HG02870 (cell line): ENCODE data around the gene FCRL2.
A peak's percentile ranks its signal among the peaks of the same experiment; 100 is the strongest.

Source experiments
- ATAC-seq: cut with Tn5 transposase; IDR thresholded peaks from one replicate; pipeline ENCODE4 v1.9.1; 2021; ENCODE audit warnings: mild to moderate bottlenecking, moderate library complexity; ENCODE audit not compliant: unreplicated experiment

The FCRL2 gene, protein sequence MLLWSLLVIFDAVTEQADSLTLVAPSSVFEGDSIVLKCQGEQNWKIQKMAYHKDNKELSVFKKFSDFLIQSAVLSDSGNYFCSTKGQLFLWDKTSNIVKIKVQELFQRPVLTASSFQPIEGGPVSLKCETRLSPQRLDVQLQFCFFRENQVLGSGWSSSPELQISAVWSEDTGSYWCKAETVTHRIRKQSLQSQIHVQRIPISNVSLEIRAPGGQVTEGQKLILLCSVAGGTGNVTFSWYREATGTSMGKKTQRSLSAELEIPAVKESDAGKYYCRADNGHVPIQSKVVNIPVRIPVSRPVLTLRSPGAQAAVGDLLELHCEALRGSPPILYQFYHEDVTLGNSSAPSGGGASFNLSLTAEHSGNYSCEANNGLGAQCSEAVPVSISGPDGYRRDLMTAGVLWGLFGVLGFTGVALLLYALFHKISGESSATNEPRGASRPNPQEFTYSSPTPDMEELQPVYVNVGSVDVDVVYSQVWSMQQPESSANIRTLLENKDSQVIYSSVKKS

DNA sequence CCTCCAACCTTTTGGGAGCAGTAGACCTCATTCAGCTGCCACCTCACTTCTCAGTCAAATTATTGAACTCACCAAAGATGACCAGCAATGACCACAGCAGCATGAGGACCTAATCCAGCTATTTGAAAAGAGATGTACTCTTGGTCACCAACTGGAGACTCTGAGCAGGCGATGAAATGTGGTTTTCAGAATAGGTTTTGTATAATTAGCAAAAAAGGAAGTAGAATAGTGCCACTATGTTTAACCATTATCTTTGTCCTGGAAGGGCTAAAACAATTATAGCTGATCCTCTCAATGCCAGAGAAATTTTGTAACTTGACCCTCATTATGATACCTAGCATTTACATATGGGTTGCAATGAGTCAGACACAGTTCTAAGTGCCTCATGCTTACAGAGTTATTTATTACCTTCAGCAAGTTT is at the start of gene FCRL2:
Gene FCRL2 (minus strand): TSS at position 162 of the 421 bp plus-strand sequence. CDS start 59 bp downstream, at position 103.
- no peak for ATAC-seq

DNA sequence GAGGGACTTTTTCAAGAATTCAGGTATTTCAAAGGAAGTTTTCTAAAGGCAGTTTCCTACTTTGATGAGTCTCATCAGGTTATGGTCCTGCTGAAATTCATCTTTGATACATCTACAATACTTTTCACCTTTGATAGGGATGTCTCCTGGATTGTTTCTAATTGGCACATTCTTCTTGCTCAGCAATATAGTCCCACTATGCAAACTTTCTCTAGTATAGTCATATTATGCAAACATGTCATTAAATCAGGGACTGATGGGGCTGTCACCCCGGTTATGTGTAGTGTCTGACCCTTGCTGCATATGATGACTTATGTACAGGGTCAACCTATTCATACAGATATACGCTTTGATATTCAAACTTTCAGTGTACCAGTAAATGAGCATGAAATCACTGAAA is 43.4 kb upstream of the FCRL2 start:
- no peak for ATAC-seq

DNA sequence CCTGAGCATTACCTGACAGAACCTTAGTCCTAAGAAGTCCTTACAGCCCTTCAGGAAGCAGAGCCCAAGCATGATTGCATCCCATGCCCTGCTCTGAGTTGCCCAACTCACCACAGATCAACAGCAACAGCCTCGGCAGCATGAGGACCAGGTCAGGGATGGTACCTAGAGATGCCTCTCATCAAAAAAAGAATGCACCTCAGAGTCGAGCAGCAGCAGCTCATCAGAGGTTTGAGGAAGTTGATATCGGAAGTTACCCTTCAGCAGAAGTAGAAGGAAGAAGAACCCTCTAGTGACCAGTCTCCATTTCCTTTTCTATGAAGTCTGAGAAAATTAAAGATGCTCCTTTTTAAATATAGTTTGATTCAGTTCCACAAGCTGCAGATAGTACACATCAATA is 43.0 kb upstream of the FCRL2 start, which contains the start of gene FCRL1:
Gene FCRL1 (minus strand): TSS at position 225 of the 400 bp plus-strand sequence. CDS start 83 bp downstream, at position 142.
- ATAC-seq, result no peak

DNA sequence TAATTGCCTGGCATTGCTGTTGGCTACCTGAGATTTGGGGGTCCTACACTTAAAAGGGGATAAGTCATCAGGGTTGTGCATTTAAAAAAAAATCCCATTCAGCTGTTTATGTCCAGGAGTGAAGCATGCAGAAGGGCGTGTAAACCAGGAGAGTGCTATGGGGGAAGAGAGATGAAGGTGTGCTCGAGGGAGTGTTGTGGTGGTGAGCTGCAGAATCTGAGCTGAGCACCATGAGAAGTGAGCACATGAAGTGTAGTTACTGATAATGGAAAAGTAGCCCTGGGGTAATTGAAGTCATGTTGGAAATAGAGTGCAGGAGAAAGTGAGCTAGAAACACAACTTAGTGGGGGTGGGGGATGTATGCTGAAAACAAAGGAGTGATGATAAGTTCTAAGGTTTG is 42.3 kb upstream of the FCRL2 start:
- no peak for ATAC-seq

DNA sequence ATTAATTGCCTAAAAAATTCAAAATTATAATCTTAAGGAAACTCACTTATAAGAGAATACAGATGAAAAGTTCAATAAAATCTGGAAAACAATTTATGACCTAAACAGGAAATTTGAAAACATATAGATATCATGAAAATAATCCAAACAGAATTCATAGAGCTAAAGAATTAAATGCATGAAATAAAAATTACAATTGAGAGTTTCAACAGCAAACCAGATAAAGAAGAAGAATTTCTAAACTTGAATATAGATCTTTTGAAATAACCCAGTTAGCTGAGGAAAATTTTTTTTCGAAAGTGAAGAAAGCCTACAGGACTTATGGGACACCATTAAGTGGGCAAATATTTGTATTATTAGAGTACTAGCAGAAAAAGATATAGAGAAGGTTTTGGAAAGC is 36.3 kb upstream of the FCRL2 start:
- no peak for ATAC-seq

DNA sequence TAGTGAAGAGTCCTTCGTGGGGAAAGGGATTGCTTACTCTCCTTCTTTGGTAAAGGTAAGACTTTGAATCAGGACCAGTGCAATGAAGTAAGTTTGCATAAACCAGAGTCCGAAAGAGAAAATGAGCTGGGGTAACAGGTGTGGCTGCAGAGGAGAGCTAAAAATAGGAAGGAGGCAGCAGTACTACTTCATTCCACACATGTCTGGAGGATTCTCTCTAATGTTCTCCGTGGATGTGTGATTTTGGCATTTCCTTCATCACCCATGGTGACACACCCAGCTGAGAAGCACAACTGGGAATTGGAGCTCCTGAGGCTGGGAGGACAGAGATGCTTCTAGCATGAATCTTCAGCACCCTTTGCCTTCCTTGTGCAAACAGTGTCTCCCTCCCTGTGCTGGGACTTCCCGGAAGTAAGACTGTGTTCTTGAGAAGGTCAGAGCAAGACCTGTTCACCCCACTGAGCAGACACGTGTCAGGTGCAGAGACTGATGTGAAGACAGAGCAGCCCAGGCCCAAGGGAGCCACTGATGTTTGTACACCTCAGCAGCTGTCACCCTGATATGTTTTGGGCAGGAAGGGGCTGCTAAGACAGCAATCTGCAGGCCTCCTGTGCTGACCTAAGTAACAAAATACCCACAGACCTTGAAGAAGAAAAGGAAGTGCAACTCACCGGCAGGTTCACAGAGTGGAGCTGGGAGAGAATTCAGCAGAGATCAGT is 29.7 kb upstream of the FCRL2 start:
- ATAC-seq, result peak; percentile 82

DNA sequence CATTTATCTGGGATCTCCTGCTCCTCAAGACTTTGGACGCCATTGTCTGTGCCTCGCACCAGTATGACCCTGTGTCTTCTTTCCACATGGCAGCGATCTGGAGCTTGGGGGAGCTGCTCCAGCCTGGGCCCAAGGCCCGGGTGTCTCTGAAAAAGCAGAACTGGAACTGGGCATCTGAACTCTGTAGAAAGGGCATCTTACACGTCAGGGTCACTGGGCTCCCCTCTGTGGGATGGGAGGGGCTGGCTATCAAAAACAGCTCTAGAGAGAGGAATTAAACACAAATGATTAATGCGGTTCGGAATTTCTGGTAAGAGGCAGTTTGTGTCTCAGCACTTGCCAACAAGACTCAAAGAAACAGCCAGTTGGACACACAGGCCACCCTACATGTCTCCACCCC is 26.9 kb upstream of the FCRL2 start:
- no peak for ATAC-seq

DNA sequence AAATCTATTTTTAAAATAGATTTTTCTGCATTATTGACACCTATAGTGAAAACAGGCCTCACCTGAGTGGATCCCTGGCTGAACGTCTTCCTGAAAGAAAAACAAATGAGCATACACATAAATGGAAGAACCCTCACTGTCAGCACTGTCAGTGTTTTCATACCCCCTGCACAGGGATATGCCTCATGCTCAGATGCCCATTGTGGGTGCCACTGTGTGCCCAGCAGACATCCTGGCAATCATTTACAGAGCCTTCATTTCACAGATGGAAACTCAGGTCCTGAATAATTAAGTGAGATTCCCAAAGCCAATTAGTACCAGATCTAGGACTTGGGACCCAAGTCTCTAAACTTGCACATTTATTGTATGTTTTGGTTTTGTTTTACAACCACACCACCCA is 23.1 kb upstream of the FCRL2 start:
- ATAC-seq, result no peak

DNA sequence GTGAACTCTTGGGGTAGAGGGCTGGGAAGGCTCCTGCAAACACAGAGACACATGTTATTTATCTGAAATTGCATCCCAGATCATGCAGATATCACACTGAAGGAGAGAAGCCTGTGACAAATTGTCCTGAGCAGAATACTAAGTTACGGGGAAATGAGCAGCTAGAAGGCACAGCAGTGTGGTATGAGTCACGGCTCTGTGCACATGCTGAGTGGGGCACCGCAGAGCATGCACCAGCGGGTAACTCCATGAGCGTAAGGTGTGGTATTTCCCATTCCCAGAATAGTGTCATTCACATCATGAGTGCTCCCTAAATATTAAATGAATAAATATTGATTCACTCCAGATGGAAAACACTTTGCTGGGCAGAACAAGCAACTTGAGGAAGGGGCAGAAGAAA is 21.3 kb upstream of the FCRL2 start:
- no peak for ATAC-seq

DNA sequence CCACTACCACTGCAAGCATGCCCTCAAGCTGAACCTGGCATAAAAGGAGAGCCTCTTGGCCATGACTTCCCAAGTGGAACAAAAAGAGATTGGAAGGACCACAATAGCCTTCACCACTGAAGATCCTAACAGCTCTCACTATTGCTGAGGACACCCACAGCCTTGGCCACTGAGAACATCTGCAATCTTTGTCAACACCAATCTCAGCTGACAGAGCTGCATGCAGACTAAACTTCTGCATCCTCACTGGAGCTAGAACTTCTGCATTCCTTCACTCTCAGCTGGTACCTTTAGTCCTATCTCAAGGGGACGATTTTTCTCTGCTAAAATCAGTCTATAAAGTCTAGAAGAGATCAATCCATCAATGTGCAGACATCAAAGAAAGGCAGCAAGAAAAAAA is 8.3 kb upstream of the FCRL2 start:
- no peak for ATAC-seq

DNA sequence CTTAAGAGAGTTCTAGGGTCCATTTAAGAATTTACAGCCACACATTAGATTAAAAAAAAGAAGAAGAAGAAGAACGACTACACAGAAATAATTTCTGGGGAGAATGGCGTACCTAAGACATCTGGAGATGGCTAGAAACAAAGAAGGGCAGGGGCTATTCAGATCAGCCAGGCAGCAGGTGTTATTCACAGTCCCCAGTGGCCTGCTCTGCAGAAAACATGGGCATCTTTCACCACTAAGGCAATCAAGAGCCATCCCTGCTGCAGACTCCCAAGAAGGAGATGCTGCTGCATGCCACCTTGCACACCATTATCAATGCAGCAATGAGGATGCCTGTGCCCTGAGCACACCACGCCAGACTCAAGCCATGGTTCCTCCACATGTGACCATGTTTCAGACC is 7.9 kb upstream of the FCRL2 start:
- no peak for ATAC-seq

DNA sequence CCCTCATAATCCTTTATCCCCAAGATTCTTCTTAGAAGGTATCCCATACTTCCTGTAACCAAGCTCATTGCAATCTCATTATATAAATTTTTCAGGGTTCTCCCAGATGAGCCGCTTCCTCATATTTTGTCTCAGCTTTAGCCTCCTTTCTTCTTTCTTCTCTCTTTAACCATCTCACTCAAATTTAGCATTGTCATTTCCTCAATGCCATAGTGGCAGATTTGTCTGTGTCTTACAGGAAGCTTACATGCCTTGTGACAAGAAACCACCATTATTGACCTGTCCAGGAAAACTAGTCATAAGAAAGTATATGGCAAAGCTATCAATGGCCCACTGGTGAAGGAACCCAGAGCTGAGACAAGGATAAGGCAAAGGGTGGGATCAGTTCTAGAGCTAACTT is 6.0 kb upstream of the FCRL2 start:
- no peak for ATAC-seq

DNA sequence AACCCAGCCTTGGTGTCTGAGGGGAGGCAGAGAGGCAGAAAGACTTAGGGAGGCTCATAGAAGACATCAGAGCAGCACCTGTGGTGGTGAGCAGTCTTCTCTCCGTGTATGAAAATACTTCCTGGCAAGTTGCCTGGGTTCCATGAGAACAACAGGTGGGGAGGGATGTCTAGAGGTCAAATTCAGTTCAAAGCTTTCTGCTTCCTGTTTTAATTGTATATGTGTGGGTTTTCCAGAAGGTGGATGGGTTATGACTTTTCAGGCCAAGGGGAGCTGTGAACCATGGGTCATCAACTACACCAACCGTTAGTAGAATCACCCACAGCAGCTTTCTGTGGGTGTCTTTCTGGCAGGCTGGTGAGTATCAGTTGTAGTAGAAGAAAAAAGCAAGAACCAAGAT is 4.1 kb upstream of the FCRL2 start:
- ATAC-seq, result peak; percentile 58

DNA sequence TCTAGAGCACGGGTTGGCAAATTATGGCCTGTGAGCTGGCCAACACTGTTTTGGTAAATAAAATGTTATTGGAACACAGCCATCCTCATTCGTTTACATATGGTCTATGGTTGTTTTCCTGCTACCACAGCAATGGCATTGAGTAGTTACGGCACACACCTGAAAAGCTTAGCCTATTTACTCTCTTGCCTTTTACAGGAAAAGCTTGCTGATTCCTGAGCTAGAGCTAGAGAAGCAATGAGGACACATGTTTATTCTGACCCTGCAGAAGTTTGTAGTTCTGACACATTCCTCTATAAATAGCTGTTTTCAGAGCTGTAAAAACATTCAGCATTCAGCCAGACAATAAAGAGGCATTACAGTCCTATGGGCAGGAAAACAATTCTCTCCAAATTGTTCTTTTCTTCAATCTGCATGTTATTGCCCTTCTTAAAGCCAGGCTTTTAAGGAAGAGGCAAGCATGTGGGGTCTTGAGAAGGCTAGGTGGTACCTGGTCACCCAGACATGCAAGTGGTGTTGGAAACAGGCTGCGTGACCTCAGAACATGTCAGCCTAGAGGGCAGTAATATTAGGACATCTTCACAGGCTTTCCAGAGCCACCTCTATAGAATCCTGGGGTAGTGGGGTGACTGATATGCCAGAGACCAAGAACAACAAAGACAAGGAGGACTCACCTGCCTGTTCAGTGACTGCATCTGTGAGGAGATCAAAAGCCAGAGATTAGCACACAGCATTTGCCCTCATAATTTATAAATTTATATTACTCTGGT is 1.6 kb downstream of the FCRL2 start:
- ATAC-seq, result no peak

DNA sequence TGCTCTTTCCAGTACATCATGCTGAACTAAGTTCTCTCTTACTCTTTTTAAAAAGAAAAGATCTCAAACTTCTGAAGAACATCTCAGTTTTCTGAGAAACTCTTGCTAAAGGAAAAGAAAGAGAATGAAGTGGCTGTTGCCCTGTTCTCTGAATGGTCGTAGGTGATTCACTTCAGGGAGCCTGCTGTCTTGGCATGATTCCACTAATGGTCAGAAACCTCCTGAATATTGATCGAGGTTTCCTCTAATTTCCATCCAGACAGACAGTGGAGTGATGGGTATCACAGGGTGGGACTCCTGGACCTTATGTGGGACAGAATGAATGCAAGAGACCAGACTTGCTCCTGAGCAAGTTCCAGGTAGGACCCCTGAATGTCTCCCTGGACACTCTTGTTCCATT is 2.5 kb downstream of the FCRL2 start:
- no peak for ATAC-seq

DNA sequence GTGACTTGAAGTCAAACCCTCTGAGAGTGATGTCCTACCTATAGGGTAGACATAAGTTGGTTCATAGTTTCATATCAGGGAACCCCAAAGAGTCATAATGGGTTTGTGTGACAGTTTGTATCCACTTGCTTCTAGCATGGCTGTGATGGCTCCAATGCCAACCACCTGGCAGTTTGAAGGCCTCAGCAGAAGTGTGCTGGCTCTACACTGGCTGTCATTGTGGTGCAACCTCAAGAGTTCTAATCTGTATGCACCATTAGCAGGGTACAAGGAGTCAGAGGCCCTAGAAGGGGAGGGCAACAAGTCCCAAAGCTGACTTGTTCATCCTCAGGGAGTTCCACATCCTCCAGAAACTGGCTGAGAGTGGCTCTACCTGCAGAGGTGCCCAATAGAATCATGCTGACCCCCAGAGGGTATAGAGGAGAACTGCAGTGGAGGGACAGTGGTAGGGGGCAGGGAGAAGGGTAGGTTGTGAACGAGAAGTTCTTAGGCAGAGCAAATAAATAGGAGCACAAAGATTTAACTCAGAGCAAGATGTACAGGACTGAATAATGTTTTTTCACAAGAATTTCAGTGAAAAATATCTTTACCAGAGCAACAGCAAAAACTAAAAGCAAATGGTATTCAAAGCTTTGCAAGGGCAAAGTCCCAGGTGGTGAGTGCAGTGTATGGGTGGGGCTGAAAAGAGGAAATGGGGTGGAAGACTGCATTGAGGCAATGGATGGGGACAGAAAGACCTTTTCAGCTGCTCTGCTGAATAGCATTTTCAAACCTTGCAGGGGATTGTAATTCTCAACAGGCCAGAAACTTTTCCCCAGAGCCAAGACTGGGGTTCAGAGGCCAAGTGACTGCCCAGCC is 3.2 kb downstream of the FCRL2 start:
- ATAC-seq, result no peak

DNA sequence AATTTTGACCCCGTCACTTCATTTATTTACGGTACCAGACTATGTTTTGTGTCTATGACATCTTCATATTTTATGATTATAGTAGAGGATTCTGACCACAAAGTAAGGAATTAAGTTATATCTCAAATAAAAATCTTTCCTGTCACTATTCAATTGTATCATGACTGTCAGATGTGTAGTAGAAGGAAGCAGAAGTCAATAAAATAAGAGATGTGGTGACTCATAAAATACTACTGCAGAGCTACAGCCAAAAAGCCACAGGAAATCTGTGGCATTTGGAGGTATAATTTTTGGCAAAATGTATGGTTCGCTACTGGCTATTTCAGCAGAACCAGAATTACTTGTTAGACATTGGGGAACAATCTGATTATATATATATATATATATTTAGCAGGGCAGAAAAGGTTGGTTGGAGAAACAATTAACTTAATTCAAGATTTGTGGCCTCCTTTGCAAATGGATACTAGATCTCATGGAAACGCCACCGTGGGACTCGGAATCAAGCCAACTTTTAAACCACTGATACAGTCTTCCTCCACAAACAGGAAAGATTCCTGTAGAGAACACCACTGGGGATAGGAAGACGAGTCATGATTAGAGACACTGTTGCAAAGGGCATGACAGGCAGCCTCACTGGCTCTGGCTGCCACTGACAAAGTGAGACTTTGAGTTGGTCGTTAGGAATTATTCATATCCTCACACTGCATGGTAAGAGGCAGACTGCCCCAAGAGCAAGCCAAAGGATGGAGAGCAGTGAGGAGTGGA is 5.1 kb downstream of the FCRL2 start:
- no peak for ATAC-seq

DNA sequence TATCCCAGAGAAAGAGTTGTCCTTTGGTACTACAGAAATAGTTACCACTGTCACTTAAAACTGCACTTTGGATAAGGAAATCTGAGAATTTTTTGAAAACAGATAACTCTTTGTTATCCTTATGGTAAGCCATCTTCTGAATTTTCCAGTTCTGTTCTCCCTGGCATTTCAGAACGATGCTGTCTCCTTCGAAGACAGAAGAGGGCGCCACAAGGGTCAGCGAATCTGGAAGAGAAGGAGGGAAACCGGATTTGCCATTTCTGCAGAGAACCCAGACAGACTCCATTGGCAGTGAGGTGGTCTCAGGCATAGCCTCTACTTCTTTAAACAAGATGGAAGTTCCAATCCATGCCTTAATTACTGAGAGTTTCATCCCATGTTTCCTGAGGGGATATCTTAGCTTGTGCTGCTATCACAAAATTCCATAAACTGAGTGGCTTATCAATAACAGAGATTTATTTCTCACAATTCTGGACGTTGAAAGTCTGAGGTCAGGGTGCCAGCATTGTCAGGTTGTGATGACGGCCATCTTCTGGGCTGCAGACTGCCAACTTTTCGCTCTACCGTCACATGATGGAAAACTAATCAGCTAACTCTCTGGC is 6.4 kb downstream of the FCRL2 start:
- ATAC-seq, result no peak

DNA sequence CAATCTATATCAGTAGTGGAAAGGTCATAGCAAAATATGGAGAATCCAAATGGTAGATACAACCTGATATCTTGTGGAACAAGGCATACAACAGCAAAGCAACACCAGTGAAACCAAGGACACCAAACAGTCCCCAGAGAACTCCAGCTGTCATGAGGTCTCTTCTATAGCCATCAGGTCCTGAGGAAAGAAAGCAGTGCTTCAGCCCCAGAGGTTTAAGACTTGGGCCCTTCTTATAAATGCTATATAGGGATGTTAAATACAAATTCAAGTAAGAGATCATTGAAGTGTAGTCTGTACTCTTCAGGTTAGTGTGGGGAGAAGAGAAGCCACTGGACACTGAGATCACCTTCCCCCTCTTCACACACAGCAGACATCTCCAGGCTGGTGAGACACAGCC is 10.1 kb downstream of the FCRL2 start:
- ATAC-seq, result no peak
